ENCODE results near the gene MEOX1. TPM values are rescaled to one million over a fixed set of nuclear protein-coding genes. Genes with fewer than 3 reads are reported as not detected.

MEOX1 gene
- total RNA-seq, 1 experiment from 2014 or later = 86.0 TPM

DNA sequence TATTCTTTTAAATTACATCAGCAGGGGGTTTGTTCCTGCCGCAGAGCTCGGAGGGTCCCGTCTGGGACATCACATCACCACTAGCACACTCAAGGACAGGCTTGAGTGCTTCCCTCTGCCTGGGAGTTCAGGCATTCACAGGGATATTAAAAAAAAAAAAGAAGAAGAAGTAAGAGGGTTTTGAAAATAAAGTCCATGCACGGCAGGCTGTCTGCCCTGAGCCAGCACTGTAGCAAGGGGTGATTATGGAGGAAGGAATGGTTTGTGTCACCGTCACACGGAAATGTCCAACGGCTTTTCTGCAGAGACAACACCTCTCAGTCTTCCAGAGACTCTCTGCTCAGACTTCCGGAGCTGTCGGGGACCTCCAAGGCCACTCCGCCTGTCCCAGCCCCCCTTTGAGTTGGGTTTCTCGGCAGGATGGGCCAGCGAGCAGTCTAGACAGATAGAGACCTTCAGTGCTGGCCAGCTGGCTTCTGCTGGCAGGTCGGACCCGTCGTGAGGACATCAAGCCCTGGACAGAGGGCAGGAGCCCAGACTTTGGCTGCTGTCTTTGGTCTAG, 33.6 kb downstream of the MEOX1 start:
- in situ Hi-C loops (cut with HindIII; ENCODE audit: low sequenced_read_pairs) = no loop called here
- no peak for DNase-seq (ENCODE audit: low spot score)

DNA sequence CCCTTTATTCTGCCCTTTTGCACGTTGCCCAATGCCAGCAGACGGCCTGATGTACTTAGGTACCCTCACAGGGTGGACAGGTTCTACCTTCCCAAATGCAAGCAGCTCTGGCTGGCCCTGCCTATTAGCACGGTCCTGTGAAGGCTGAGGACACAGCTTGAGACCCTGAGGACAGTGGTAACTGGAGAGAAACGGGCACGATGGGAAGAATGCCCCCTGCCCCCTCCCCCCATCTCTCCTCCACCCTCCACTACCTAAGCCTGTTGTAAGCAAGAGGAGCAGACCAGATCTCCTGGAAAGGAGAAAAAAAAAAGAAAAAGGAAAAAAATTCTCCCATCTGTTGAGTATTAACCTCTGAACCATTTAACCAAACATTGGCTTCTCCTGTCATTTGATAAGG, 34.1 kb downstream of the MEOX1 start:
- in situ Hi-C loops (cut with HindIII; ENCODE audit: low sequenced_read_pairs) = no loop called here
- no peak for DNase-seq (ENCODE audit: low spot score)

- no peak for DNase-seq (ENCODE audit: low spot score)
- in situ Hi-C loops (cut with HindIII; ENCODE audit: low sequenced_read_pairs) = no loop called here
Measured at GRCh38 chr17:43626023-43626422, 35.7 kb downstream of the MEOX1 start.

DNA sequence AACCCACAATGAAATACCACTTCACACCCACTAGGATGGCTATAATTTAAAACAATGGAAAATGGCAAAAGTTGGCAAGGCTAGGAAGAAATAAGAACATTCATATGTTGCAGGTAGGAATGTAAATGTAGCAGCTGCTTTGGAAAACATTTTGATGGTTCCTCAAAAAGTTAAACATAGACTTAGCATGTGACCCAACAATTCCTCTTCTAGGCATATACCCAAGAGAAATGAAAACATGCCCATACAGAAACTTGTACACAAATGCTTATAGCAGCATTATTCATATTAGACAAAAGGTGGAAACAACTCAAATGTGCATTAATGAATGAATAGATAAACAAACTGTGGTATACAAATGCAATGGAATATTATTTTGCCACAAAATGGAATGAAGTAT, 36.1 kb downstream of the MEOX1 start:
- DNase-seq (ENCODE audit: low spot score) = no peak
- in situ Hi-C loops (cut with HindIII; ENCODE audit: low sequenced_read_pairs) = no loop called here

DNA sequence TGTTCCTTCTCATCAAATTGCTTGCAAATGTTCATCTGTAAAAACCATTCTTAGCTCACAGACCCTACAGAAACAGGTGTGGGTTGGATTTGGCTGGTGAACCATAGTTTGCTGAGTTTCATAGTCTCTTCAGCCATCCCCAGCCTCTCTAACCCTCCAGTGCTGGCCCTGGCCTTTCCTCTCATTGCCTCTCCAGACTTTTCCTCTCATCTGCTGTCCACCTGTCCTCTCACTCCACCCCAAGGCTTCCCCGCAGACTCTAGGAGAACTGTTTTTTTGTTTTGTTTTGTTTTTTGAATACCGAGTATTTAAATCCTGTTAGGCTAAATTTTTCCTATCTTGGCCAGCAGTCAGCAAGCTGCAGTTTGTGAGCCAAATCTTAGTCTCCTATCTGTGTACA, 41.1 kb downstream of the MEOX1 start:
- in situ Hi-C loops (cut with HindIII; ENCODE audit: low sequenced_read_pairs) = no loop called here

DNA sequence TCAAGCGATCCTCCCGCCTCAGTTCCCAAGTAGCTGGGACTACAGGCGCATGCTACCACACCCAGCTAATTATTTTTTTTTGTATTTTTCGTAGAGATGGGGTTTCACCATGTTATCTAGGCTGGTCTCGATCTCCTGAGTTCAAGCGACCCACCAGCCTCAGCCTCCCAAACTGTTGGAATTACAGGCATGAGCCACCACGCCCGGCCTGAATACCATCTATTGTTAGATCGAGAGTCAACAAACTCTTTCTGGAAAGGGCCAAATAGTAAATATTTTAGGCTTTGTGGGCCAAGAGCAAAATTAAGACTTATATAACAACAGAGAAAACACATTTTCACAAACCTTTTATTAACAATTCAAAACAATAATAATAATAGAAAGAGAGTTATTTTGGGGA, 41.6 kb downstream of the MEOX1 start:
- in situ Hi-C loops (cut with HindIII; ENCODE audit: low sequenced_read_pairs) = no loop called here
- DNase-seq (ENCODE audit: low spot score) = no peak

More for the DNA sequence above, 41.1 kb downstream of the MEOX1 start:
- DNase-seq (ENCODE audit: low spot score) = no peak

- in situ Hi-C loops (cut with HindIII; ENCODE audit: low sequenced_read_pairs) = no loop called here
Measured at GRCh38 chr17:43619705-43620104, 42.0 kb downstream of the MEOX1 start.

DNA sequence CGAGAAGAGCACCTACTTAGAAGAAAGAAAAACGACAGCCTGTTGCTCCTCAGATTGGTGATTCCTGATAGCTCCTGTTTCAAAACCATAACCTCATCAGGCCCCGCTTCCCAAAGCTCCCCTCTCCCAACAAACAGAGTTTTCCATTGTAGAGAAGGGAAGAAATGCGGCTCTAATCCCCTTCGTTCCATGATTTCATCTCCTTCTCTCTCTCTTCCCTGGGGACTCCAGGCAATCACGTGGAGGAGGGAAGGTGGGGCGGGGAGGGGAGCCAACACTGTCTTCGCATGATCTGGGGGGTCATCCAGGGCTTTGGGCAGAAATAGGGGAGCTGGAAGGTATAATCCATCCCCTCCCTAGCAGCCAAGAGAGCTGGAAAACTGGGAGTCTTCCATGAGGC, 43.4 kb downstream of the MEOX1 start:
- in situ Hi-C loops (cut with HindIII; ENCODE audit: low sequenced_read_pairs) = no loop called here
- DNase-seq (ENCODE audit: low spot score) = no peak

More at GRCh38 chr17:43619705-43620104, 42.0 kb downstream of the MEOX1 start:
- DNase-seq (ENCODE audit: low spot score) = no peak

- in situ Hi-C loops (cut with HindIII; ENCODE audit: low sequenced_read_pairs) = no loop called here
- no peak for DNase-seq (ENCODE audit: low spot score)
Measured at GRCh38 chr17:43616852-43617251, 44.9 kb downstream of the MEOX1 start.

DNA sequence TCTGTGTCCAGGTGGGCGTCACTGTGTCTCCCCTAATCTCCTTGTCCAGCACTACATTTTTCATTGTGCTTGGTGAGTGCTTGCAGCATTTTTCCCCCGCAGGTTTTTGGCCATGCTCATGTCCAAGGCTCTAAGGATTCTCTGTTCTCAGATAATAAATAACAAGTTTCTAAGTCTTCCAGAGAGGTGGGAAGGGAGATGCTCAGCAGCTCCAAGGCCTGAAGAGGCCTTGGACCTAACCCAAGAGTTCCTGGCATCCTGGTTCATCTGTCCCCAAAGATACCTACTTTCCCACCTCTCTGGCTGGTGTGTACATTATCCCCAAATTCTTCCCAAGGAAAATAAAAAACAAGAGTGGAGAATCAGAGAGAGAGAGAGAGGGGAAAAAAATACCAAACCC, 45.3 kb downstream of the MEOX1 start:
- in situ Hi-C loops (cut with HindIII; ENCODE audit: low sequenced_read_pairs) = no loop called here
- DNase-seq (ENCODE audit: low spot score) = no peak

DNA sequence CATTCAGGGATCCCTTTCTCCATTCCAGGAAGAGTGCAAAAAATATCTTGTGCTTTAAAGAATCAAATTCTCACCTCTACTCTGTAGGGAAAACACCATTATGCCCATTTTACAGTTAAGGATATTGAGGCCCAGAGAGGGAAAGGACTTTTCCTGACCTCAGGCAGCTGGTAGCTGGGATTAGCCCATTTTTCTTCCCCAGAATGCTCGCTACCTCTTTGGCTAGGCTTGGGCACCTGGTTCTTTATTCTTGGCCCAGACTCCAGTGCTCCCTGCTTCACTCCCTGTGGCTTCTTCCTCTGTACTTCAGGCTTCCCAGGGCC, 45.7 kb downstream of the MEOX1 start:
- no peak for DNase-seq (ENCODE audit: low spot score)
- in situ Hi-C loops (cut with HindIII; ENCODE audit: low sequenced_read_pairs) = no loop called here

DNA sequence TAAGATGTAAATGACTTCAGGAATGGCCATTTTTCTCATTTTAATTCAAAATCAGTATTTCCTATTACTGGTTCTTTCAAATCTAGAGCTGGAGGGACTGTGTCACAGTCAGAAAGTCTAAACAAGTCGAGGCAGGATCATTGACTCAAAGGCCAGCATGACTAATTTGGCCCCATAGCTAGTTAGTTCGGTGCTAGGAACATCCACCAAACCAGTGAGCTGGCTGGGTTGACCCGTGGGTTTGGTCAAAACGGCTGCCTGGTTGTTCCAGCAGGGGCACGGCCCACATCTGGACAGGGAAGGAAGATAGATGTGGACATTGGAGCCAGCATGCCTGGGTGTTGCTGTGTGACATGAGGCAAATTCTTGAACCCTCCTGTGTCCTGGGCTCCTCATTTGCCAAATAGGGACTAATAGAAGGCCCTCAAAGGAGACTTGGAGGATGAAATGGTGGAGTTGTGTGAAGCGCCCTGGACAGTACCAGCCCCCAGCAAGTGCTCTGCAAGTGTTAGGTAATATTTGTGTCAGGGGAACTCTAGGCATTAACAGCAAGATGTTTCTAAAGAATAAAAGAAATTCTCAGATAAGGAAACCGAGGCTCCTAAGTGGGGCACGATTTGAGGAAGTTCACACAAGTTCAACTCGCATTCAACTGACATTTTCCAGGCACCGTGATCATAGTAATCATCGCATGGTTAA, 46.2 kb downstream of the MEOX1 start:
- DNase-seq (ENCODE audit: low spot score) = no peak
- in situ Hi-C loops (cut with HindIII; ENCODE audit: low sequenced_read_pairs) = no loop called here

DNA sequence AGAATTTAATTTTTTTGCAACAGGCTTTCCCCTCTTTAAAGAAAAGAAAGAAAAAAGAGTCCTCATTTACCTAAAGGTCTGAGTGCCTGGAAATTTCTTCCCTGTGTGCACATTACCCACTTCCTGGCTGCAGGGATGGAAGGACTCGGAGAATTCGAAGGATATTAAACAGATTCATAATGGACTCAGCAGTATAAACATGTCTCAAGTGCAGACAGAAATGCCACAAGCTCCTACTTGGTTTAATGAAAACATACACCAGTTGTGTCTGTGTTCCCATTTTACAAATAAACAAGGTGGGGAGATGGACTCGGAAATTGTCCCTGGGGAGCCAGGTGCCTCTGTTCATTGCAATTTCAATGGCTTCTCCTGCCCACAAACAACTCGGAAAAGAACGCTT, 47.2 kb downstream of the MEOX1 start:
- no peak for DNase-seq (ENCODE audit: low spot score)
- in situ Hi-C loops (cut with HindIII; ENCODE audit: low sequenced_read_pairs) = no loop called here

- DNase-seq (ENCODE audit: low spot score) = peak; percentile 82
- in situ Hi-C loops (cut with HindIII; ENCODE audit: low sequenced_read_pairs) = no loop called here
Measured at GRCh38 chr17:43613917-43614316, 47.8 kb downstream of the MEOX1 start.

GRCh38 chr17:43612515-43612914, 49.2 kb downstream of the MEOX1 start:
- no peak for DNase-seq (ENCODE audit: low spot score)
- in situ Hi-C loops (cut with HindIII; ENCODE audit: low sequenced_read_pairs) = no loop called here

- in situ Hi-C loops (cut with HindIII; ENCODE audit: low sequenced_read_pairs) = no loop called here
- DNase-seq (ENCODE audit: low spot score) = no peak
Measured at GRCh38 chr17:43611230-43611969, 50.3 kb downstream of the MEOX1 start.

DNA sequence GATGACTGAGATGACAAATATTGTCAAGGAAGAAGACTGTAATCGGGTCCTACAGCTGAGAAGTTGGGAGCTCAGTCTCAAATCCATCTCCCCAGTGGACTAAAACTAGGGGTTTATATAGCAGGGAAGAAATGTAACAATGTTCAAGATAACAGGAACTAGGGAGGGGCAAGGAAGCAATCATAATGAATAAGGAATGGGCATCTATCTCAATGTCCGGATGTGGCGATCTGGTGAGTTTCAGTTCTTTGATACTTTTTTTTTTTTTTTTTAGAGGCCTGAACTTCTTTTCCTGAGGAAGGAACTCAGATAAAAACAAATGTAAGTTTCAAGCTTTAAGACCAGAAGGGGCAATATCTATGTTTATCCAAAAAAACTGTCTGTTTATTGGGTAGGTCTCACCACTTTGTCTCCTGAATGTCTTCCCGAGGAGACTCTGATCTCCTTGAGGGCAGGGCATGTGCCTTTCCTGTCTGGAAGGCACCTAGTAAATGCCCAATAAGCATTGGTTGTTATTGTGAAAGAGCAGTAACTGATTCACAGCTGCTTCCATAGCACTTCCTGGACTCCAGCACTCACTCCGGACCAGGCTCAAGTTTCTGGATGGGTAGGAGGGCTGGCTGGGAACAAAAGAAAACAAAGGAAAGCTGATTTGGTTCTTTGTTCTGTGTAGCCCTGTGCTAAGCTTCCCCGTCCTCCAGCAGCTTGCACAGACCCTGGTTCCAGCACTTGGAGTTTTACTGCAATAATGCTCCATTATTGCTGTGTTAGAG, 51.9 kb downstream of the MEOX1 start:
- in situ Hi-C loops (cut with HindIII; ENCODE audit: low sequenced_read_pairs) = no loop called here
- DNase-seq (ENCODE audit: low spot score) = no peak

DNA sequence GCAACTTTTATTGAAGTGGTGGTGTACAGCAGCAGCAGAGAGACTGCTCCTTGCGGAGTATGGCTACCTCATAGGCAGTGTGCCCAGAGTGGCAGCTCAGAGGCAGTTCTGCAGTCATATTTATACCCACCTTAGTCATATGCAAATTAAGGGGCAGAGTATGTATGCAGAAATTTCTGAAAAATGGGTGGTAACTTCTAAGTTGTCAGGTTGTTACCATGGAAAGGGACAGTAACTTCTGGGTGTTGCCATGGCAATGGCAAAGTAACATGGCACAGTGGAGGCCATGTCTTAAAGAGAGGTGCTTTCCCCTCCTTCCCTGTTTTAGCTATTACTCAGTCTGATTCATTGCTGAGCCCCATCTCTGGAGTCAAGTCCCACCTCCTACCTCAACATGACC, 53.4 kb downstream of the MEOX1 start:
- no peak for DNase-seq (ENCODE audit: low spot score)
- in situ Hi-C loops (cut with HindIII; ENCODE audit: low sequenced_read_pairs) = no loop called here

- no peak for DNase-seq (ENCODE audit: low spot score)
- in situ Hi-C loops (cut with HindIII; ENCODE audit: low sequenced_read_pairs) = no loop called here
Measured at GRCh38 chr17:43604549-43604948, 57.2 kb downstream of the MEOX1 start.

DNA sequence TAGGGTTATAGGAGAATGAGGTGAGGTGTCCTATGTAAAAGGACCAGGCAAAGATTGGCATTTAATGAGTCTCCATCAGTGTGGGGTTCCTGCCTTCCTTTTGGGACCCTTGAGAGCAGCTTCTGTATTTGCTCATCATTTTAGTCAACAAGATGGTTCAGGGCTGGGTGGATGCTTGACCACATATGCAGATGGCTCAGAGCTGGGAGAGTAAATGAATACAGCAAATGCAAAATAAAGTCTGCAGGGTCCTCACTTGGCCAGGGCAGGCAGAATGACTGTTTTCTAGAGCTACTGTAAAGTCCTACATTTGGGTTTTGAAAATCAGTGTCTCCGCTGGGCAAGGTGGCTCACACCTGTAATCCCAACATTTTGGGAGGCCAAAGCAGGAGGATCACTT, 58.4 kb downstream of the MEOX1 start:
- no peak for DNase-seq (ENCODE audit: low spot score)
- in situ Hi-C loops (cut with HindIII; ENCODE audit: low sequenced_read_pairs) = no loop called here

Measured in G401 (cell line).